HL-60/S4 treated with retinoic acid at 250 ng/mL for 4 days and 3 days (cell line): ENCODE results near the gene TAGLN2.

ENCODE experiments used
- in situ Hi-C: fragments of 300-500 bp; cut with MboI; formaldehyde crosslinking; loops from 2 replicates; pipeline ENCODE4 v1.7.0; 2022; ENCODE audit warnings: low sequenced_read_pairs

Gene TAGLN2

GRCh38 chr1:159936273-159936904 lies 11.1 kb upstream of the TAGLN2 start:
- in situ Hi-C loops: loop anchor here (10.0 kb wide), 1 partner anchor 68 kb away; no protein-coding TSS in a partner anchor

- in situ Hi-C loops: loop anchor here (10.0 kb wide), 1 partner anchor 69 kb away; no protein-coding TSS in a partner anchor
Measured at GRCh38 chr1:159935719-159936272, 10.5 kb upstream of the TAGLN2 start.

GRCh38 chr1:159935305-159935704 lies 10.0 kb upstream of the TAGLN2 start:
- in situ Hi-C loops: loop anchor here (10.0 kb wide), 1 partner anchor 69 kb away; no protein-coding TSS in a partner anchor

- in situ Hi-C loops: loop anchor here (10.0 kb wide), 1 partner anchor 70 kb away; no protein-coding TSS in a partner anchor
Measured at GRCh38 chr1:159934136-159935039, 9.1 kb upstream of the TAGLN2 start.

- in situ Hi-C loops: loop anchor here (10.0 kb wide), 1 partner anchor 71 kb away; no protein-coding TSS in a partner anchor
Measured at GRCh38 chr1:159933347-159933746, 8.0 kb upstream of the TAGLN2 start.

GRCh38 chr1:159932296-159933285 lies 7.3 kb upstream of the TAGLN2 start:
- in situ Hi-C loops: loop anchor here (10.0 kb wide), 1 partner anchor 72 kb away; no protein-coding TSS in a partner anchor

- in situ Hi-C loops: loop anchor here (10.0 kb wide), 1 partner anchor 73 kb away; no protein-coding TSS in a partner anchor
Measured at GRCh38 chr1:159931795-159932173, 6.5 kb upstream of the TAGLN2 start.

GRCh38 chr1:159931101-159931794 lies 5.9 kb upstream of the TAGLN2 start:
- in situ Hi-C loops: loop anchor here (10.0 kb wide), 1 partner anchor 74 kb away; no protein-coding TSS in a partner anchor

- in situ Hi-C loops: loop anchor here (10.0 kb wide), 1 partner anchor 74 kb away; no protein-coding TSS in a partner anchor
Measured at GRCh38 chr1:159930634-159931033, 5.3 kb upstream of the TAGLN2 start.

GRCh38 chr1:159930216-159930615 lies 4.9 kb upstream of the TAGLN2 start:
- in situ Hi-C loops: loop anchor here (10.0 kb wide), 1 partner anchor 75 kb away; no protein-coding TSS in a partner anchor

- in situ Hi-C loops: loop anchor here (10.0 kb wide), 1 partner anchor 75 kb away; no protein-coding TSS in a partner anchor
Measured at GRCh38 chr1:159929155-159930051, 4.1 kb upstream of the TAGLN2 start.

GRCh38 chr1:159928491-159929050 lies 3.3 kb upstream of the TAGLN2 start:
- in situ Hi-C loops: no loop called here

- in situ Hi-C loops: no loop called here
Measured at GRCh38 chr1:159927849-159928431, 2.6 kb upstream of the TAGLN2 start.

GRCh38 chr1:159927211-159927848 lies 2.0 kb upstream of the TAGLN2 start:
- in situ Hi-C loops: no loop called here

GRCh38 chr1:159925719-159926078 lies 392 bp upstream of the TAGLN2 start:
- in situ Hi-C loops: no loop called here

- in situ Hi-C loops: no loop called here
Measured at GRCh38 chr1:159924025-159924790, 1.1 kb downstream of the TAGLN2 start.
